ENCODE data around the gene CACNA1H.

- TF ChIP-seq ADNP (tag; IDR thresholded peaks at IDR 0.05) (no peak), TRIM25 (IDR thresholded peaks at IDR 0.05; ENCODE audit: borderline replicate concordance) (no peak), MXI1 (IDR thresholded peaks at IDR 0.05; ENCODE audit: low read depth, low read length) (no peak), ZNF586 (CRISPR knock-in tag; conservative IDR thresholded peaks at IDR 0.05) (no peak), POLR2AphosphoS5 (IDR thresholded peaks at IDR 0.05; ENCODE audit: control insufficient read depth, insufficient read depth, low read depth, low read length) (no peak)
Observed at GRCh38 chr16:1194665-1195392, 41.9 kb downstream of the CACNA1H start.

All from K562 (cell line).